Dendritic cell treated with granulocyte-macrophage colony-stimulating factor and Interleukin-4, amounts not matched to agents 40 ng/mL and 50 ng/mL, for 4 days (primary cell): ENCODE results near the gene MSX1.

Experiments
- H3K27ac Mint-ChIP-seq: one replicate; pipeline ENCODE4 v1.8.0; 2022; ENCODE audit warnings: mild to moderate bottlenecking, mixed read lengths
- H3K27me3 Mint-ChIP-seq: one replicate; pipeline ENCODE4 v1.8.0; 2022; ENCODE audit warnings: mild to moderate bottlenecking, mixed read lengths
- H3K36me3 Mint-ChIP-seq: one replicate; pipeline ENCODE4 v1.8.0; 2022; ENCODE audit warnings: low read depth, mixed read lengths
- H3K4me1 Mint-ChIP-seq: one replicate; pipeline ENCODE4 v1.8.0; 2022; ENCODE audit warnings: low read depth, mixed read lengths
- H3K4me3 Mint-ChIP-seq: one replicate; pipeline ENCODE4 v1.8.0; 2022; ENCODE audit warnings: mild to moderate bottlenecking, moderate library complexity, mixed read lengths
- H3K9me3 Mint-ChIP-seq: one replicate; pipeline ENCODE4 v1.8.0; 2022; ENCODE audit warnings: mixed read lengths
- intact Hi-C: fragments of 100-400 bp; cut with micrococcal nuclease; formaldehyde crosslinking; loops from one replicate; pipeline ENCODE4 v1.15.0; 2022

The MSX1 gene

DNA sequence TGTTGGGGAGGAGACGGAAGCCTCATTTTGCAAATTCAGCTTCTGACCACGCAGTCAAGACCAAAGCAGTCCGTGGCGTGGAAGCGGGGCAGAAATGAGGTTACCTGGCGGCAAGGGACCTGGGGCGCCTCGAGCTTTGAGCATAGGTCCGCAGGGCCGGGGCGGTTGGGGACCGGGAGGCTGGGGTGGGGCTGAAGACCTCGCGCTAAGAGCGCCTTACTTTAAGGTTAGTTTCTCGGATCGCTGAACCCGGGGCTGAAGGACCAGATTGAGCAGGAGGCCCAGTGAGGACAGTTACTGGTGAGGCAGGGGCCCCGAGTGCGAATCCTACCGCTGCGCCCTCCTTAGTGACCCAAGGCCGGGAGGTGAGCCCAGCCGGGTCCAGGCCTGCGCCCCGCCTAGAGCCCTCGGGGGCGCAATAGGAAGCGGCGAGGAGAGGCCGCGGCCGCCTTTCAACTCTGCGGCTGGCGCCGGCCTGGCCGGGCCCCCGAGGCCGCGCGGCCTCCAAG is 7.5 kb downstream of the MSX1 start:
- Mint-ChIP-seq H3K36me3 (no peaks in the 10 kb centered on the region), H3K9me3 (no peaks in the 10 kb centered on the region), H3K4me3 (no peak overlapping the region), H3K27ac (no peak overlapping the region), H3K4me1 (peaks cover under 1% of the 10 kb centered on the region), H3K27me3 (peaks cover 83% of the 10 kb centered on the region)
- intact Hi-C loops = no loop called here

DNA sequence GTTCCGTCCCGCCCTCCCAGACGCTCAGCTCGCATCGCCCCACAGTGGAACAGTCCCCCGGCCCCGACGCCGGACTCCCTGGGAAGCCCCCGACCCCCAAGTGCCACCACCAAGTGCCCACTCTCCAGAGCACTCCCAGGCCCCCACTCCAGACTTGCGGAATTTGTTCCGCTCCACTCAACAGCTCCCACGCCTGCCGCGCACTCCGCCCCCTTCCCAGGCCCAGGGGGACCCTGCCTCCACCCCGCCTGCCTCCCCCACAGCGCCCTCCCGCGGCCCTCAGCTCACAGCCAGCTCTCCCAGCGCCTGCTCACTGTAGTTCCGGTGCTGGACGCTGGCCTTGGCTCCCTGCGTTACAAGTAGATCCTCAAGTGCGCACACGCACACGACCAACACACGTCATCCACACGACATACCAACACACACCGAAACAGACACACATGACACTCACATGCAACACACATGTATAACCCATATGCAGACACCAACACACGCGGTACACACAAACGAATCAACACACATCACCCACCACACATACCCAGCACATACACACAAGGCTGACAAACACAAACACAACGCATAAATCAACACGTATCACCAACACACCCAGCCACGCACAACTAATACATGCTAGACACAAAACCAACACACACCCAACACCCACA is 8.0 kb downstream of the MSX1 start:
- no peaks in the 10 kb centered on the region for H3K9me3 Mint-ChIP-seq
- no peak overlapping the region for H3K4me3 Mint-ChIP-seq
- intact Hi-C loops = no loop called here
- no peaks in the 10 kb centered on the region for H3K36me3 Mint-ChIP-seq
- H3K27me3 Mint-ChIP-seq = peaks cover 83% of the 10 kb centered on the region
- no peak overlapping the region for H3K27ac Mint-ChIP-seq
- no peaks in the 10 kb centered on the region for H3K4me1 Mint-ChIP-seq

DNA sequence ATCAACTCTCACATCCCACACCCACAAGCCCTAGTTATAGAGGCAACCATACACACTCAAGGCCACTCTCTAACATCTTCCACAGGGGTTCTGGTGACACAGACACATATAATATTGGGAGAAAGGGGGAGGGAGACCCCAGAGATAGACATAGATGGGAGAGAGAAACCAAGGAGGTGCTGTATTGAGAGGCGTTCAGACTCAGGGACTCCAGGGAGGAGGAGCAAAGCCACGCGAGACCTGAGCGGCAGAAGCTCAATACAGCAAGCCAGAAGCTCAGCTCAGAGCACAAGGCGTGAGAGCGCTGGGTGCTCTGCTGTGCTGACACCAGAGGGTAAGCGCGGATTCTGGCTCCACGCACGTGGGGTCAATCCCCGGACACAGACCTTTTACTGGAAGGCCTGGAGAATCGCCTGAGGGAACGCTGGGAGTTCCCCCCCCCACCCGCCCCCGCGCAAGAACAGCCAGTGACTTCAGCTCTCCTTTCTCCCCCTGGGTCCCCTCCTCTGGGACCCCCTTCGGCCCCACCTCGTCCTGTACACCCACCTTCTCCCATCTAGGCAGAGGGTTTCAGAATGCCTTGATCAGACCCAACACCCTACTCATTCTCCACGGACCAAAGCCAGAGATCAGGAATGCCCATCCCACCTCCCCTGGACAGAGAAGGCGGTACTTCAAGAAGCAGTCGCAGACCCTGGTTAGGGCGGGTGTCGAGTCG is 8.7 kb downstream of the MSX1 start:
- Mint-ChIP-seq H3K27me3 (peaks cover 82% of the 10 kb centered on the region), H3K9me3 (no peaks in the 10 kb centered on the region), H3K4me1 (peaks cover 3% of the 10 kb centered on the region), H3K4me3 (no peak overlapping the region), H3K36me3 (no peaks in the 10 kb centered on the region), H3K27ac (no peak overlapping the region)
- intact Hi-C loops = no loop called here

DNA sequence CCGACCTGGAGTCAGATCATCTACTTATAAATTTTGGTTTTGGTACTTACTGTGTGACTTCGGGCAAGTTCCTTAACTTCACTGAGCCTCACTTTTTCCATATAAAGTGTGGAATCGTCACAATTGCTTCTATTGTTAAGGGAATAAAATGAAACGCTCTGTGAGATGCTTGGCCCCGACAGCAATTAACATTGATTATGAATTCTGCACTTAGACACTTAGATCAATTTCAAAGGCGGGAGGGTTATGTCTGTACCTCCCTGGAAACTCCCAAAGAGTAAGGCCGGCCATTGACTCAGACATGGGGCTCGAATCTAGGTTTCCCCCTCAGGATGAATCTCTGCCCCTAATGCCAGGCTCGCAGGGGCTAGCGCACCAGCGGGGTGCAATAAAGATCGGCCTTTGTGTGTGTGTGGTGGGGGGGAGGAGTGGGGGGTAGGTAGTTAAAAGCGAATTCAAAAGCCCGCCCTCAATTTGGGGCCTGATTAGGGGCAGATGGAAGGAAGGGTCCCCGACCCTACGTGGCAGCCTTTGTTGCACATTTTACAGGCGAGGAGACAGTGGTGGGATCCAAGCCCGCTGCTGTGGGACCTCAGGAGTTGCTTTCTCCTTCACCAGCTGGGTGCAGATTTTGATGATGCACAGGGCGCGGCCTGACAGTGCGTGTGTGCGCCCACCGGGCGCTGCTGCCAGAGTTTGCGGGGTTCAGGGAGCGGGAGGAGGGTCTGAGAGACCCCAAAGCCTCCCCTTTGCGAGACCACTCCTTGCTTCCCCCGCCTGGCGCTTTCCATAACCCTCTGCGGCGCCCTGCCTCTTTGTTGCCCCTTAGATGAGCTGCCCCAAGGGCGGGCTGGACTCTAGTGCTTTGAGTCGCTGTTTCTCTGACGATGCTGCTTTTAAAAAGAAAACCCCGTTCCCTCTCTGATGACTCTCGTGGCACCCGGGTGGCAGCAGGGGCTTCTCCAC is 9.6 kb downstream of the MSX1 start:
- no peak overlapping the region for H3K27ac Mint-ChIP-seq
- peaks cover 85% of the 10 kb centered on the region for H3K27me3 Mint-ChIP-seq
- H3K36me3 Mint-ChIP-seq = no peaks in the 10 kb centered on the region
- no peak overlapping the region for H3K4me3 Mint-ChIP-seq
- H3K4me1 Mint-ChIP-seq = peaks cover 4% of the 10 kb centered on the region
- intact Hi-C loops = no loop called here
- no peaks in the 10 kb centered on the region for H3K9me3 Mint-ChIP-seq

DNA sequence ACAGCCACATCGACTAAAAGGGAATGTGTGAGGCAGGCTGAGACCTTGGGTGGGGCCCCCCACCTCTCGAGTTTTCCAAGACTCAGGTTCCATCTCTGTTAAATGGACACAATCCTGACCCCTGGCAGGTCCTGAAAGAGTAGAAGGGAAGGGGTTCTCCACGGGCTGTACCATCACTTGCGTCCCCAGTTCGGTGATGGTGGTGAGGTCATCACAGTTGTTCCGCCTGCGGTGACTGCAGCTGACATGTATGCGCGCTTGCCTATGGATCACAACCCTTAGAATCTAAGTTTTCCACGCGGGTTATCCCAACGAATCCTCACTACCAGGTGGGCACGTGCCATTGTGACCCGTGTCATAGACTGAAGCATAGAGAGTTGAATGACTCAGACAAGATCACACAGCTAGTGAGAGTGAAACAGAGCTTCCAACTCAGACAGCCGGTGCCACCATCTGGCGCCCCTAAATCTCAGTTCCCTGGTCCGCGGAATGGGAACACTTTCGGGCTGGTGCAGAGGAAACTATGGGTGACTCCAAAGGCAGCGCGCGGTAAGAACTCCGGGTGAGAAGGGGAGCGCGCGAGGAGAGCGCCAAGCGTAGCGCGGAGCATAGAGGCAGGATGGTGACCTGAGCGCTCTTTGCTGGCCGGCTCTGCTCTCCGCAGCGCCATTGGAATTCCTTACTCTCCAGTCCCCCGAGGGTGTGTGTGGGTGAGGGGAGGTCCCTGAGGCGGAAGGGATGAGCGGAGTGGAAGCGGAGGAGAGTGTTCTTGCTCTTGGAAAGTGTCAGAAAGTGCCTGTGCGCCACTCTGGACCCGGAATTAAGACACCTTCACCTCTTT is 10.5 kb downstream of the MSX1 start:
- H3K4me3 Mint-ChIP-seq = no peak overlapping the region
- no peaks in the 10 kb centered on the region for H3K9me3 Mint-ChIP-seq
- H3K27me3 Mint-ChIP-seq = peaks cover 85% of the 10 kb centered on the region
- no peak overlapping the region for H3K27ac Mint-ChIP-seq
- intact Hi-C loops = no loop called here
- no peaks in the 10 kb centered on the region for H3K36me3 Mint-ChIP-seq
- H3K4me1 Mint-ChIP-seq = peaks cover 4% of the 10 kb centered on the region

DNA sequence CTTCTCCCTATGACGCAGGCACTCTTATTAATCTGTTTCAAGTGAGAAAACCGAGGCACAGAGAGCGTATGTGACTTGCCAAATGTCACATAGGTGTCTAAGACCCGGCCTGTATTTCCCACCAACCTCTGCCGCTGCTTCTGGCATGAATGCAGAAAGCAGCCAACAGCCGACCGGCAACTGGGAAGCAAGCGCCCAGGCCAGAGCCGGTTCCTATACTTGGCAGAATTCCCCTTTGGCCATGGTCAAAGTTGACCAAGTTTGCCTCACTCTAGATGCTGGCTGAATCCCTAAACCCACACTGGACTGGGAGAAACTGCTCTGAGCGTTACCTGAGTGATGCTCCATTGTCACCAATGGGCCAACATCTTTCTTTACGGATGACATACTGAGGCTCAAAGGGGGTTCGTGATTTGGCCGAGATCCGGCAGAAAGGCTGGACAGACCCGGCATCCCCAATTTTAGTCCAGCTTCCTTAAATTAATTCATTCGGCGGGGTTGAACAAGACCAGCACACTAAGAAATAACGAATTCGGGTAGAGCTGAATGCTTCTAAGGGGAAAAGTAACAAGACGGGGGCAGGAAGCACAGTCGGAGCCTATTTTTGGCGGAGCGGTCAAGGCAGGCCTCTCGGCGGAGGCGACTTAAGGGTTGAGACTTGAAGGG is 11.2 kb downstream of the MSX1 start:
- Mint-ChIP-seq H3K9me3 (no peaks in the 10 kb centered on the region), H3K4me3 (no peak overlapping the region), H3K36me3 (no peaks in the 10 kb centered on the region), H3K4me1 (peaks cover 4% of the 10 kb centered on the region), H3K27me3 (peaks cover 85% of the 10 kb centered on the region), H3K27ac (no peak overlapping the region)
- intact Hi-C loops = no loop called here

DNA sequence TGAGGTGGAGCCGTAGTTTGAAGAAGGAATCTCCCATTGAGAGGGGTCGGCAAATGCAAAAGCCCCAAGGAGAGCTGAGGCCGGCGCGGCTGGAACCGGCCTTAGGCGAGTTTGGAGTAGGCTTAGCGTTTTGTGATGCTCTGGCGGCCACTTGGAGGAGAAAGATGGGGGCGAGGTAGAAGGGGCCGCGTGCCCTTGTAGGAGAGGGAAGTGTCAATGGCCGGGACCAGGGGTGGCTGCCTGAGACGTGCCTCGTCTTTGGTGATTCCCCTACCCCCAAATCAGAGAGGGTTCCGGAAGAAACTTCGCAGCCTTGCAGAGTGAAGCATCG is 11.7 kb downstream of the MSX1 start:
- H3K9me3 Mint-ChIP-seq = no peaks in the 10 kb centered on the region
- no peak overlapping the region for H3K27ac Mint-ChIP-seq
- no peak overlapping the region for H3K4me3 Mint-ChIP-seq
- H3K36me3 Mint-ChIP-seq = no peaks in the 10 kb centered on the region
- intact Hi-C loops = no loop called here
- H3K27me3 Mint-ChIP-seq = peaks cover 81% of the 10 kb centered on the region
- peaks cover 4% of the 10 kb centered on the region for H3K4me1 Mint-ChIP-seq

DNA sequence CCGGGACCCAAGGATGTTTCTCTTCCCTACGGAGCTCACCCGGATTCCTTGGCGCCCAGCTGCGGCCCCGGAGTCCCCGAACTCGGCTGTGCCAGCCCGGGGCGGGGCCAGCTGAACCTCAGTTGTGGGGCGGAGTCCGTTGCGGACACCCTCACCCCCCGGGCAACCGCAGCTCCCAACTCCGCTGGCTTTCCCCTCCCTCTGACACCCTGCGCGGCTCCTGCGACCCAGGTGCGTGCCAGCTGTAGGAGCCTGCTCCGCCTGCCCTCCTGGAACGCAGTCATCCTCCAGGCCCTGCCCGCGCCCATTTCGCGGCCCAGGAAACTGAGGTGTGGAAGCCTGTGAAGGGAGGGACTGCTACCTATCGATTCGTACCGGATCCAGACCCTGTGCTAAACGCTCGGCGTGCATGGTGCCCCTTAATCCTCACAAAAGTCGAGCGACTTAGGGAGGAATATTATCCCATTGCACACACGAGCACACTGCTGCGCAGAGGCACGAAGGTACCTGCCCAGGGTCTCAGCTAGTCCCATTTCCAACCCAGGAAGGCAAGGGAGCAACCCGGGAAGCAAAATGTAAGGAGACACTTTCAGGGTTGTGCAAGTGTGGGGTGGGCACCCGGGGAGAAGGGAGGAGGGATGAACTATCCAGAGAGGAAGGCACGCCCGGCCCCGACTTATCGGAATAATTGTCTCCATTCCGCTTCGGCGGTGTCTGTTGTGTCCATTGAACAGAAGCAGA is 12.3 kb downstream of the MSX1 start:
- Mint-ChIP-seq H3K4me3 (no peak overlapping the region), H3K27ac (no peak overlapping the region), H3K9me3 (no peaks in the 10 kb centered on the region), H3K4me1 (peaks cover 4% of the 10 kb centered on the region), H3K36me3 (no peaks in the 10 kb centered on the region), H3K27me3 (peaks cover 75% of the 10 kb centered on the region)
- intact Hi-C loops = no loop called here

DNA sequence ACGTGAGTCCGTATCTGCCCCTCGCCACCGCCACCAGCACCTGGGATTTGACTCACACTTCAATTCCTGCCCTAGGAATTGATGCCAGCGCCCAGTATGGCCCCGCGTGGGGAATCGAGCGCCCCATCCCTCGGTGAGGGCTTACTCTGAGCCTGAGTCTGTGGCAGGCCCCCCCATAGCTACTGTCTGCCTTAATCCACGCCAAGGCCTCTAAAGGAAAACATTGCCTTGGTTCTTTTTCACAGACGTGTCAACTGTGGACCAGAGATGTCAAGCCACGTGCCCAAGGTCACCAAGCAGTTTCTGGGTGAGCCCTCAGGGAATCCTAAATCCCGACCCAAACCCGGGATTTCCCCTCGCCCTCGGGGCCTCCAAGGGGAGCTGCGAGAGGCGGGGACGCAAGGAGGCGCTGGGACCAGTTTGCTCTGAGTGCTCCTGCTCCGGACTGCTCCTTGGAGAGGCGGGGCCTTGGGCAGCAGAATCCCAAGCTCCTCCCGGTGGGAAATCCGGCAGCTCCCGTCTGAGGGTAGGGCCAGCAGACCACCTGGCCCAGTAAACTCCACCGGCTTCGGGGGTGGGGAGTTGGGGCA is 12.9 kb downstream of the MSX1 start:
- Mint-ChIP-seq H3K4me1 (peaks cover 4% of the 10 kb centered on the region), H3K36me3 (no peaks in the 10 kb centered on the region), H3K27me3 (peaks cover 77% of the 10 kb centered on the region), H3K27ac (no peak overlapping the region), H3K9me3 (no peaks in the 10 kb centered on the region), H3K4me3 (no peak overlapping the region)
- intact Hi-C loops = no loop called here

DNA sequence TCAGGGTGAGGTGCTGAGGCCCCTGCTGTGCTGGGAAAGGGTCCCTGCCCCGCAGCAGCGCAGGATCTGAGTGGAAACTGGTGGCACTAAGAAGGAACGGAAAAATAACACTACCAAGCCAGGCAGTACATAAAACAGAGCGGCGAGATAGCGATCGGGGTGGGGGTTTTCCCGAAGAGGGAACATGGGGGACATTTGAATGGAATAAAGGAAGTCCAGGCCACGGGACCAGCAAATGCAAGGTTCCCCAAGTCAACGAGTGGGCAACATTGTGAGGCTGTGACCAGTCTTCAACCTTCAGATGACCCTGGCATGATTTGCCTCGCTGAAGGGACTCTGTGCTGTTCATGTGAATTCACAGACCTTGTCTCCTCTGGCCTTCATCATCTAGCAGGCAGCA is 13.7 kb downstream of the MSX1 start:
- no peak overlapping the region for H3K4me3 Mint-ChIP-seq
- peaks cover 4% of the 10 kb centered on the region for H3K4me1 Mint-ChIP-seq
- intact Hi-C loops = no loop called here
- no peak overlapping the region for H3K27ac Mint-ChIP-seq
- H3K36me3 Mint-ChIP-seq = no peaks in the 10 kb centered on the region
- peaks cover 77% of the 10 kb centered on the region for H3K27me3 Mint-ChIP-seq
- no peaks in the 10 kb centered on the region for H3K9me3 Mint-ChIP-seq

DNA sequence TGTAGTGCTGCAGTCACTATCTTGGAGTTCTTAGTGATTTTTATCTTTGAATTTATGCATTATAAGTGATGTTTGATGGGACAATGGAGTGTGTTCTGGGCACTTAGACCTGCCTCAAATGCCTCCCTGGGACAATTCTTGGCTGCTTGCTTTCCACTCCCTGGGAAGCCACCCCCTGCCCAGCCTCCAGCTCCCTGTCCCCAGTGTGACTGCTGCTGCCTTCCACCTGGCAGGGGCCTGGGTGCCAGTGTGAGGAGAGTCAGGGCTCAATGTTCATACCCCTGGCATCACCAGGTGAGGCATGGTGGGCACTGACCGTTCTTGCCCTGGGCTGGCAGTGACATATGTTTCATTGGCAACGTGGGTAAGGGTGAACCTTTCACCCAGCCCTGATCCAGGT is 14.8 kb downstream of the MSX1 start:
- Mint-ChIP-seq H3K27ac (no peak overlapping the region), H3K4me1 (peaks cover 4% of the 10 kb centered on the region), H3K36me3 (no peaks in the 10 kb centered on the region), H3K4me3 (no peak overlapping the region), H3K27me3 (peaks cover 69% of the 10 kb centered on the region), H3K9me3 (no peaks in the 10 kb centered on the region)
- intact Hi-C loops = no loop called here

DNA sequence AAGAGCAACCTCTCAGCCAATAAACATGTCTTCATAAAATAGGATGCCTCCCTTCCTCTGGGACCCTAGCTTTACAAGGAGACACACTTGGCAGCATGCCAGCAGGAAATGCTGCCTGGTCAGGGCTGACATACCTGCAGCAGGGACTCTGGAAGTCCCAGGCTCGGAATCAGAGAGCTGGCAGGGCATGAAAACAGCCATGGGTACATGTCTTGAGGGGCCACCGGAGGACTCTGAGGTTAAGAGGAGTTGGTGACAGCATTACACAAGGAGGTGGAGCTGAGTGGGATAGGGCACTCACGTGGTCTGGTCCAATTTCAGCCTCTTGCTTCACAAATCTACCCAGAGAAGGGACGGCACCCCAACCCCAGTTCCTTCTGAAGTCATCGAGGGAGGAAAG is 15.7 kb downstream of the MSX1 start:
- peaks cover 60% of the 10 kb centered on the region for H3K27me3 Mint-ChIP-seq
- H3K4me3 Mint-ChIP-seq = no peak overlapping the region
- no peaks in the 10 kb centered on the region for H3K9me3 Mint-ChIP-seq
- H3K27ac Mint-ChIP-seq = no peak overlapping the region
- no peaks in the 10 kb centered on the region for H3K36me3 Mint-ChIP-seq
- peaks cover 4% of the 10 kb centered on the region for H3K4me1 Mint-ChIP-seq
- intact Hi-C loops = no loop called here
